HG03064 (cell line): ENCODE results near the gene FNDC5.
"Not testable (repeated sequence)": the region's sequence is repeated elsewhere in the genome, so short reads cannot be mapped to it uniquely, and the experiment has no call there.

Source experiments
- ATAC-seq: cut with Tn5 transposase; IDR thresholded peaks from one replicate; pipeline ENCODE4 v1.9.1; 2021; ENCODE audit warnings: low read depth; ENCODE audit not compliant: unreplicated experiment

The FNDC5 gene

GRCh38 chr1:32870615-32871363, at the start of gene FNDC5:
Gene FNDC5 (minus strand): TSS chr1:32870912.
- ATAC-seq, result no peak

GRCh38 chr1:32919811-32920733, 49.4 kb upstream of the FNDC5 start:
- no peak for ATAC-seq

- no peak for ATAC-seq
Observed at GRCh38 chr1:32918179-32918578, 47.5 kb upstream of the FNDC5 start.

- ATAC-seq, result no peak
Observed at GRCh38 chr1:32917521-32917920, 46.8 kb upstream of the FNDC5 start.

- ATAC-seq, result no peak
Observed at GRCh38 chr1:32915766-32916706, 45.3 kb upstream of the FNDC5 start.

- ATAC-seq, result no peak
Observed at GRCh38 chr1:32910319-32910718, 39.6 kb upstream of the FNDC5 start.

- ATAC-seq, result no peak
Observed at GRCh38 chr1:32907435-32907834, 36.7 kb upstream of the FNDC5 start.

- ATAC-seq, result no peak
Observed at GRCh38 chr1:32906654-32907053, 35.9 kb upstream of the FNDC5 start.

GRCh38 chr1:32905588-32905987, 34.9 kb upstream of the FNDC5 start:
- ATAC-seq, result not testable (repeated sequence)

- ATAC-seq, result no peak
Observed at GRCh38 chr1:32904797-32905196, 34.1 kb upstream of the FNDC5 start.

GRCh38 chr1:32903991-32904785, 33.5 kb upstream of the FNDC5 start:
- no peak for ATAC-seq

GRCh38 chr1:32902535-32902920, 31.8 kb upstream of the FNDC5 start:
- no peak for ATAC-seq

GRCh38 chr1:32901823-32902534, 31.3 kb upstream of the FNDC5 start:
- ATAC-seq, result no peak

- ATAC-seq, result no peak
Observed at GRCh38 chr1:32900956-32901822, 30.5 kb upstream of the FNDC5 start, which contains the start of gene TMEM54. Gene TMEM54 (minus strand): TSS chr1:32901389. CDS start chr1:32901238, 151 bp downstream.

- ATAC-seq, result no peak
Observed at GRCh38 chr1:32900371-32900955, 29.8 kb upstream of the FNDC5 start.

GRCh38 chr1:32899586-32900296, 29.0 kb upstream of the FNDC5 start:
- no peak for ATAC-seq

GRCh38 chr1:32898958-32899357, 28.2 kb upstream of the FNDC5 start:
- ATAC-seq, result no peak
